Thyroid gland (tissue), 4 donors: ENCODE measurements around the gene SLC4A8. TPM values are rescaled to one million over a fixed set of nuclear protein-coding genes. Genes with fewer than 3 reads are reported as not detected.

ENCODE experiments used
- DNase-seq, 2 donors: peaks; one replicate each; pipeline ENCODE4 v3.0.0-alpha.2; 2019
- H3K27ac ChIP-seq, 3 donors: fragments of 200-600 bp; sonication (generic); 1 replicate in 2 of 3; 2 replicates in 1 of 3; pipeline ENCODE4 v1.5.1; 2016 to 2019; ENCODE audit warnings: mild to moderate bottlenecking in 1 of 3, moderate library complexity in 1 of 3
- H3K27me3 ChIP-seq: fragments of 200-600 bp; sonication (generic); one replicate; pipeline ENCODE4 v1.5.1; 2019
- H3K36me3 ChIP-seq, 2 donors: fragments of 200-600 bp; sonication (generic); one replicate each; pipeline ENCODE4 v1.5.1; 2016 to 2019
- H3K4me1 ChIP-seq, 2 donors: fragments of 200-600 bp; sonication (generic); one replicate each; pipeline ENCODE4 v1.5.1; 2017 to 2019
- H3K4me3 ChIP-seq, 3 donors: fragments of 200-600 bp; sonication (generic); replicated peaks in 1 of 3; 1 replicate in 2 of 3; 2 replicates in 1 of 3; pipeline ENCODE4 v1.5.1; 2016; ENCODE audit warnings: mild to moderate bottlenecking in 1 of 3
- H3K9me3 ChIP-seq: fragments of 200-600 bp; sonication (generic); one replicate; pipeline ENCODE4 v1.5.1; 2017
- POLR2A ChIP-seq, 2 donors: fragments of 450-650 bp; IDR thresholded peaks; one replicate each; pipeline ENCODE4 v1.6.1; 2017; ENCODE audit warnings: antibody characterized with exemption in 2 of 2, mild to moderate bottlenecking in 2 of 2, moderate library complexity in 1 of 2
- WGBS, 2 donors: methylation state at CpG; one replicate each; pipeline ENCODE4 v1.1.5; 2017; 5-methylcytosine and 5-hydroxymethylcytosine counted together
- intact Hi-C: fragments of 100-400 bp; cut with DNase I; formaldehyde crosslinking; loops from one replicate; pipeline ENCODE4 v1.15.1; 2023
- total RNA-seq, 4 donors: library from RNA; depleted of rRNA; stranded (reverse); fragments of >200 nt; gene quantifications; one replicate each; pipeline ENCODE4 v1.2.3, GENCODE V29; 2016
- TF ChIP-seq, protein P1 (sequence below), 6 experiments: fragments of 200-600 bp in 3 of 6; fragments of 450-650 bp in 3 of 6; sonication (generic) in 3 of 6; IDR thresholded peaks; one replicate each; pipeline ENCODE4 v1.5.1; 2016 to 2019; ENCODE audit warnings: antibody characterized with exemption in 6 of 6, mild to moderate bottlenecking in 2 of 6, inconsistent platforms in 1 of 6, moderate library complexity in 1 of 6

The SLC4A8 gene
- total RNA-seq, 4 donors from 2014 or later = 0.33 to 1.5 (median 0.62) TPM

DNA sequence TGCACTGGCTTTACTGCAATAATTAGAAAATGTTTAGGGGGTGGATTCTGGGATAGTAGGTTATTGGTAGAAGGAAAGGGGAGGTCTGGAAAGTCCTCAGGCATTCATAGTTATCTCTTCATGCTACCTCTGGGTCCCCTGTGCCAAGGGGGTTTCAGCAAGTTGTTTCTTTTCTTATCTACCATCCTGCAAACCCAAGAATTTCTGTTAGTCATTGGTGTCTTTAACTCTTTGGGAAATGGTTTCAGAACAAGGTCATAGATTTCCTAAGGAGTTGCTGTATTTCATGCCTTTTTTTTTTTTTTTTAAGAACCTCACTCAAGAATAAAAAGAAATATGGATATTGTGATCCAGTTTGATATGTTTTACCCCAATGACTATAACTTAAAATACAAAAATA, 63.6 kb downstream of the SLC4A8 start:
- intact Hi-C loops = no loop called here
- Histone ChIP-seq H3K9me3 (no peaks in the 10 kb centered on the region), H3K4me1 (no peaks in the 10 kb centered on the region), H3K36me3 (no peaks in the 10 kb centered on the region), H3K27ac (no peak overlapping the region), H3K4me3 (no peak overlapping the region), H3K27me3 (no peaks in the 10 kb centered on the region)
- no peak for DNase-seq
- TF ChIP-seq POLR2A (IDR thresholded peaks at IDR 0.05) = no peak
- TF ChIP-seq, protein P1, sequence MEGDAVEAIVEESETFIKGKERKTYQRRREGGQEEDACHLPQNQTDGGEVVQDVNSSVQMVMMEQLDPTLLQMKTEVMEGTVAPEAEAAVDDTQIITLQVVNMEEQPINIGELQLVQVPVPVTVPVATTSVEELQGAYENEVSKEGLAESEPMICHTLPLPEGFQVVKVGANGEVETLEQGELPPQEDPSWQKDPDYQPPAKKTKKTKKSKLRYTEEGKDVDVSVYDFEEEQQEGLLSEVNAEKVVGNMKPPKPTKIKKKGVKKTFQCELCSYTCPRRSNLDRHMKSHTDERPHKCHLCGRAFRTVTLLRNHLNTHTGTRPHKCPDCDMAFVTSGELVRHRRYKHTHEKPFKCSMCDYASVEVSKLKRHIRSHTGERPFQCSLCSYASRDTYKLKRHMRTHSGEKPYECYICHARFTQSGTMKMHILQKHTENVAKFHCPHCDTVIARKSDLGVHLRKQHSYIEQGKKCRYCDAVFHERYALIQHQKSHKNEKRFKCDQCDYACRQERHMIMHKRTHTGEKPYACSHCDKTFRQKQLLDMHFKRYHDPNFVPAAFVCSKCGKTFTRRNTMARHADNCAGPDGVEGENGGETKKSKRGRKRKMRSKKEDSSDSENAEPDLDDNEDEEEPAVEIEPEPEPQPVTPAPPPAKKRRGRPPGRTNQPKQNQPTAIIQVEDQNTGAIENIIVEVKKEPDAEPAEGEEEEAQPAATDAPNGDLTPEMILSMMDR (IDR thresholded peaks at IDR 0.05) = no peak

DNA sequence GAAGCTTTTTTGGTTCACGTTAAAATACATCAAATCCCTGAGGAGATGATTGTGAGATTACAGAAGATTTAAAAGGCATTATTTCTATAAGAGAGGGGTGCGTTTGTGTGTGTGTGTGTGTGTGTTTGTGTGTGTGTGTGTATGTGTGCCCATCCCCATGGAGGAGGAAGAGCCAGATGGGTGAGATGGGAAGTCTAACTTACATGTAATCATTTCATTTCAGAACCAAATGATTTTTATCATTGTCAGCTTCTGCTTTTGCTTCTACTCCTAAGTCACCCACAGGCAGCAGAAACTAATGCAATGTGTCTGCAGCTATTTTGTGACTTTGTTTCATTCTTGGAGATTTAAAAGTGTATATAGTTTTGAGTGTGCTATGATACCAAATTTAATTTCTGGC, 68.7 kb downstream of the SLC4A8 start:
- no peaks in the 10 kb centered on the region for H3K27me3 ChIP-seq
- no peak for DNase-seq
- no peak overlapping the region for H3K27ac ChIP-seq
- intact Hi-C loops = no loop called here
- no peak overlapping the region for H3K4me3 ChIP-seq
- H3K9me3 ChIP-seq = no peaks in the 10 kb centered on the region
- TF ChIP-seq, protein P1 (IDR thresholded peaks at IDR 0.05) = no peak
- TF ChIP-seq POLR2A (IDR thresholded peaks at IDR 0.05) = no peak
- 68 to 78% methylated on average over 2 of the region's 2 CpGs for WGBS, 2 donors
- H3K4me1 ChIP-seq = no peaks in the 10 kb centered on the region
- no peaks in the 10 kb centered on the region for H3K36me3 ChIP-seq

DNA sequence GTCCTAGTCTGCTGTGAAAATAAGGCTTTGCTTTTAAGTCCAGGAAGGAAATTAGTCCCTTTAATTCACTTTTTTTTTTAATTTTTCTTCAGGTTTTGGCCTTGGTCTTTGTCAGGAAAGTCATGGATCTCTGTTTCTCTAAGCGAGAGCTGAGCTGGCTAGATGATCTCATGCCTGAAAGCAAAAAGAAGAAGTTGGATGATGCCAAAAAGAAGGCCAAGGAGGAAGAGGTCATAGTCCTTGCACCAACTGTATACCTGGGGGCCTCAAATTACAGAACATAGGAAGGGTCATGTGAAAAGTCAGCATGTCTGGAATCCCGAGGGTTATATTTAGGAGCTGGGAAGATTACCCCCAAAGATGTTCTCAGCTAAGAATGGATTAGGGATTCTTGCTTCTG, 72.3 kb downstream of the SLC4A8 start:
- H3K4me3 ChIP-seq = no peak overlapping the region
- 89 to 95% methylated on average over 2 of the region's 2 CpGs for WGBS, 2 donors

DNA sequence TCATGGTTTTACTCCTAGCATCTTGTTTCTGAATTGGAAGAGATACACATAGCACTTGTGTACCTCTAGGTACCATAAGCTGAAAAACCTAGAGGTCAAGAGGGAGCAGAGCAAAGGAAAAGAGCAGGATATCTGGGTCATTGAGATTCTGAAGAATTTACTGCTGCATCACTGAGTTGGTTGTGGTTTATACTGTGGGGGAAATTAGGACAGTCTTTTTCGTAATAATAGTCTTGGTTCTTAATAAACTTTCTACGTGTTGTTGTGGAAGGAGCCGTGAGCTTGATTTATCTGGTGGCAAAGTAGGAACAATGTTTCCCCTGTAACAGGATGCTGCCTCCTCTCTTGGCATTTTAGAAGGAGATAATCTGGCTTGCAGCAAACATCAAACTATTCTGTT, 80.2 kb downstream of the SLC4A8 start:
- H3K9me3 ChIP-seq = no peaks in the 10 kb centered on the region
- no peaks in the 10 kb centered on the region for H3K4me1 ChIP-seq
- no peak overlapping the region for H3K27ac ChIP-seq
- no peak overlapping the region for H3K4me3 ChIP-seq
- TF ChIP-seq POLR2A (IDR thresholded peaks at IDR 0.05) = no peak
- TF ChIP-seq, protein P1 (IDR thresholded peaks at IDR 0.05) = no peak
- H3K36me3 ChIP-seq = no peaks in the 10 kb centered on the region
- 77 to 78% methylated on average over 3 of the region's 3 CpGs for WGBS, 2 donors
- no peak for DNase-seq
- H3K27me3 ChIP-seq = no peaks in the 10 kb centered on the region
- intact Hi-C loops = no loop called here

More for the DNA sequence above, 72.3 kb downstream of the SLC4A8 start:
- no peak for DNase-seq
- Histone ChIP-seq H3K27me3 (no peaks in the 10 kb centered on the region), H3K9me3 (no peaks in the 10 kb centered on the region), H3K4me1 (no peaks in the 10 kb centered on the region), H3K27ac (no peak overlapping the region), H3K36me3 (no peaks in the 10 kb centered on the region)
- intact Hi-C loops = no loop called here
- TF ChIP-seq, protein P1 (IDR thresholded peaks at IDR 0.05) = no peak
- TF ChIP-seq POLR2A (IDR thresholded peaks at IDR 0.05) = no peak

DNA sequence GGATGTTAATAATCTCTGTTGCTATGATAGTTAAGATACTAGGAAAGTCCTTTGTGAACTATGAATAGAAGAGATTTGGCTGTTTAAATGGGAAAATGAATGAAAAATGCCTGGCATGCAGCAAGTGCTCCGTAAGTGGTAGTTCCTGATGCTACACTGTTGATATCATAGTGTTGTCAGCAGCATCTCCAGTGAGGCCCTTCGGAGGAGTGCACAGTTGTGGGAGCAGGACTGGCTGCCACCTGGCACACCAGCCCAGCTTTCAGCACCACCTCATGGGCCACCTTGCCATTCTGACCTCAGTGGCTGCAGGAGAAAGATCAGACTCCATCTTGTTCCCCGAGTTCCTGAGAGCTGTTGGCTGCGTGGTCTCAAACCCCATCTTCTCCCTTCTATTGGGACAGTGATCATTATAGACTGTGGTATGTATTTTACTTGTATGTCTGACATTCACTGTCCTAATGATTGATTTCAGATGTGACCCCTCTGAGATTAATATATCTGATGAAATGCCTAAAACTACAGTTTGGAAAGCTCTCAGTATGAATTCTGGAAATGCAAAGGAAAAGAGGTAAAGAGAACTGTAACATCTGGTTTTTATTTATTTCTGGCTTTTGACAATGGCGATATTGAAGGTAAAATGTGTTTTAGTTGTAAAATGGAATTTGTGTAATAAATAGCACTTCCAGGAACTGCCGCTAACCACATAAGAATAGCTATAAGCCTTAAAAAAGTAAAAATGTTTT, 80.9 kb downstream of the SLC4A8 start:
- Histone ChIP-seq H3K4me3 (no peak overlapping the region), H3K9me3 (no peaks in the 10 kb centered on the region), H3K36me3 (no peaks in the 10 kb centered on the region), H3K27me3 (no peaks in the 10 kb centered on the region), H3K4me1 (no peaks in the 10 kb centered on the region), H3K27ac (no peak overlapping the region)
- TF ChIP-seq, protein P1 (IDR thresholded peaks at IDR 0.05) = no peak
- no peak for TF ChIP-seq POLR2A (IDR thresholded peaks at IDR 0.05)
- DNase-seq = no peak
- 81% methylated on average over 6 of the region's 6 CpGs for WGBS, 2 donors
- intact Hi-C loops = no loop called here
